Measurements from ENCODE around the gene CIAO2A.
A peak's percentile ranks its signal among the peaks of the same experiment; 100 is the strongest.
"Not testable (repeated sequence)": the region's sequence is repeated elsewhere in the genome, so short reads cannot be mapped to it uniquely, and the experiment has no call there.

The CIAO2A gene

GRCh38 chr15:64067564-64068030 lies 26.0 kb downstream of the CIAO2A start:
- no peaks in the 10 kb centered on the region for H3K27me3 Mint-ChIP-seq
- H3K27ac Mint-ChIP-seq, result no peak overlapping the region
- no peak overlapping the region for H3K4me3 Mint-ChIP-seq
- H3K36me3 Mint-ChIP-seq, result no peaks in the 10 kb centered on the region
- no peaks in the 10 kb centered on the region for H3K9me3 Mint-ChIP-seq
- H3K4me1 Mint-ChIP-seq, result no peaks in the 10 kb centered on the region

GRCh38 chr15:64066451-64066850 lies 27.2 kb downstream of the CIAO2A start:
- no peak overlapping the region for H3K4me3 Mint-ChIP-seq
- H3K27ac Mint-ChIP-seq, result no peak overlapping the region
- no peaks in the 10 kb centered on the region for H3K36me3 Mint-ChIP-seq
- H3K4me1 Mint-ChIP-seq, result no peaks in the 10 kb centered on the region
- no peaks in the 10 kb centered on the region for H3K9me3 Mint-ChIP-seq
- no peaks in the 10 kb centered on the region for H3K27me3 Mint-ChIP-seq

- H3K36me3 Mint-ChIP-seq, result no peaks in the 10 kb centered on the region
- no peaks in the 10 kb centered on the region for H3K9me3 Mint-ChIP-seq
- no peaks in the 10 kb centered on the region for H3K4me1 Mint-ChIP-seq
- no peak overlapping the region for H3K4me3 Mint-ChIP-seq
- H3K27ac Mint-ChIP-seq, result no peak overlapping the region
- no peaks in the 10 kb centered on the region for H3K27me3 Mint-ChIP-seq
These were observed 32.9 kb downstream of the CIAO2A start for GRCh38 chr15:64060716-64061115.

GRCh38 chr15:64059104-64059503 lies 34.5 kb downstream of the CIAO2A start:
- not testable (repeated sequence) for H3K27me3 Mint-ChIP-seq, H3K9me3 Mint-ChIP-seq, H3K27ac Mint-ChIP-seq, H3K4me1 Mint-ChIP-seq, H3K4me3 Mint-ChIP-seq, H3K36me3 Mint-ChIP-seq

- Mint-ChIP-seq H3K4me1 (no peaks in the 10 kb centered on the region), H3K9me3 (no peaks in the 10 kb centered on the region), H3K4me3 (no peak overlapping the region), H3K27me3 (no peaks in the 10 kb centered on the region), H3K36me3 (no peaks in the 10 kb centered on the region), H3K27ac (no peak overlapping the region)
These were observed 35.4 kb downstream of the CIAO2A start for GRCh38 chr15:64058279-64058678.

- not testable (repeated sequence) for H3K4me3 Mint-ChIP-seq, H3K9me3 Mint-ChIP-seq, H3K4me1 Mint-ChIP-seq, H3K36me3 Mint-ChIP-seq, H3K27ac Mint-ChIP-seq, H3K27me3 Mint-ChIP-seq
These were observed 40.0 kb downstream of the CIAO2A start for GRCh38 chr15:64053674-64054073.

GRCh38 chr15:64052925-64053491 lies 40.6 kb downstream of the CIAO2A start:
- Mint-ChIP-seq H3K27me3 (peaks cover 3% of the 10 kb centered on the region), H3K4me1 (peaks cover 3% of the 10 kb centered on the region), H3K27ac (no peak overlapping the region), H3K36me3 (no peaks in the 10 kb centered on the region), H3K4me3 (no peak overlapping the region), H3K9me3 (no peaks in the 10 kb centered on the region)

GRCh38 chr15:64051407-64052259 lies 42.0 kb downstream of the CIAO2A start:
- peaks cover 6% of the 10 kb centered on the region for H3K27me3 Mint-ChIP-seq
- no peak overlapping the region for H3K27ac Mint-ChIP-seq
- H3K9me3 Mint-ChIP-seq, result no peaks in the 10 kb centered on the region
- peaks cover 7% of the 10 kb centered on the region for H3K4me1 Mint-ChIP-seq
- H3K4me3 Mint-ChIP-seq, result no peak overlapping the region
- no peaks in the 10 kb centered on the region for H3K36me3 Mint-ChIP-seq

- Mint-ChIP-seq H3K9me3 (no peaks in the 10 kb centered on the region), H3K27ac (no peak overlapping the region), H3K4me3 (no peak overlapping the region), H3K4me1 (peaks cover 9% of the 10 kb centered on the region), H3K36me3 (no peaks in the 10 kb centered on the region), H3K27me3 (peaks cover 6% of the 10 kb centered on the region)
These were observed 42.6 kb downstream of the CIAO2A start for GRCh38 chr15:64051093-64051402.

GRCh38 chr15:64050281-64051092 lies 43.2 kb downstream of the CIAO2A start:
- H3K27ac Mint-ChIP-seq, result no peak overlapping the region
- H3K36me3 Mint-ChIP-seq, result no peaks in the 10 kb centered on the region
- peaks cover 11% of the 10 kb centered on the region for H3K4me1 Mint-ChIP-seq
- peaks cover 6% of the 10 kb centered on the region for H3K27me3 Mint-ChIP-seq
- no peaks in the 10 kb centered on the region for H3K9me3 Mint-ChIP-seq
- H3K4me3 Mint-ChIP-seq, result no peak overlapping the region

- H3K36me3 Mint-ChIP-seq, result no peaks in the 10 kb centered on the region
- H3K4me3 Mint-ChIP-seq, result no peak overlapping the region
- no peak overlapping the region for H3K27ac Mint-ChIP-seq
- peaks cover 6% of the 10 kb centered on the region for H3K27me3 Mint-ChIP-seq
- no peaks in the 10 kb centered on the region for H3K9me3 Mint-ChIP-seq
- H3K4me1 Mint-ChIP-seq, result peaks cover 13% of the 10 kb centered on the region
These were observed 44.7 kb downstream of the CIAO2A start for GRCh38 chr15:64048781-64049460.

- Mint-ChIP-seq H3K27ac (no peak within 1 kb of the TSS), H3K9me3 (no peaks in the 10 kb centered on the region), H3K36me3 (no peaks in the 10 kb centered on the region), H3K4me1 (peaks cover 13% of the 10 kb centered on the region), H3K4me3 (peak within 1 kb of the TSS; percentile 84), H3K27me3 (peaks cover 6% of the 10 kb centered on the region)
These were observed 47.1 kb downstream of the CIAO2A start, which contains the start of gene DAPK2 for GRCh38 chr15:64046421-64047153. Gene DAPK2 (minus strand): TSS chr15:64046485. CDS start chr15:64040261, 6,224 bp downstream.

GRCh38 chr15:64045774-64046420 lies 47.7 kb downstream of the CIAO2A start:
- no peak overlapping the region for H3K27ac Mint-ChIP-seq
- no peaks in the 10 kb centered on the region for H3K9me3 Mint-ChIP-seq
- peak overlapping the region; percentile 78 for H3K4me3 Mint-ChIP-seq
- no peaks in the 10 kb centered on the region for H3K36me3 Mint-ChIP-seq
- H3K4me1 Mint-ChIP-seq, result peaks cover 13% of the 10 kb centered on the region
- peaks cover 6% of the 10 kb centered on the region for H3K27me3 Mint-ChIP-seq

GRCh38 chr15:64045101-64045435 lies 48.6 kb downstream of the CIAO2A start:
- peaks cover 6% of the 10 kb centered on the region for H3K27me3 Mint-ChIP-seq

More at GRCh38 chr15:64045101-64045435, 48.6 kb downstream of the CIAO2A start:
- no peaks in the 10 kb centered on the region for H3K9me3 Mint-ChIP-seq
- peak overlapping the region; percentile 59 for H3K4me3 Mint-ChIP-seq
- peaks cover 10% of the 10 kb centered on the region for H3K4me1 Mint-ChIP-seq
- no peak overlapping the region for H3K27ac Mint-ChIP-seq
- H3K36me3 Mint-ChIP-seq, result no peaks in the 10 kb centered on the region
